Karpas-422 (cell line): ENCODE measurements around the gene TBL1Y. TPM values are rescaled to one million over a fixed set of nuclear protein-coding genes. Genes with fewer than 3 reads are reported as not detected.
"Not testable (repeated sequence)": the region's sequence is repeated elsewhere in the genome, so short reads cannot be mapped to it uniquely, and the experiment has no call there.

ENCODE experiments used
- DNase-seq: peaks from one replicate; pipeline ENCODE4 v3.0.0-alpha.2; 2015
- H2AFZ ChIP-seq: fragments of 200-600 bp; sonication (generic); 2 replicates; pipeline ENCODE4 v1.6.1; 2014; ENCODE audit warnings: antibody characterized with exemption, low read length, mixed read lengths
- H3K27ac ChIP-seq: fragments of 200-600 bp; sonication (generic); 2 replicates; pipeline ENCODE4 v1.5.1; 2014; ENCODE audit warnings: mild to moderate bottlenecking, low read length, moderate library complexity
- H3K27me3 ChIP-seq: fragments of 200-600 bp; sonication (generic); 2 replicates; pipeline ENCODE4 v1.6.1; 2014; ENCODE audit warnings: low read length, mixed read lengths
- H3K36me3 ChIP-seq: fragments of 200-600 bp; sonication (generic); 2 replicates; pipeline ENCODE4 v1.6.1; 2014; ENCODE audit warnings: low read length, mixed read lengths; ENCODE audit not compliant: insufficient read depth
- H3K4me1 ChIP-seq: fragments of 200-600 bp; sonication (generic); 2 replicates; pipeline ENCODE4 v1.6.1; 2014; ENCODE audit warnings: mild to moderate bottlenecking, low read length, mixed read lengths
- H3K4me2 ChIP-seq: fragments of 200-600 bp; sonication (generic); 2 replicates; pipeline ENCODE4 v1.6.1; 2014; ENCODE audit warnings: low read length, low read depth, mild to moderate bottlenecking; ENCODE audit not compliant: poor library complexity, severe bottlenecking
- H3K4me3 ChIP-seq: fragments of 200-600 bp; sonication (generic); 2 replicates; pipeline ENCODE4 v1.5.1; 2014; ENCODE audit warnings: mild to moderate bottlenecking, antibody characterized with exemption, low read length, mixed read lengths
- H3K79me2 ChIP-seq: fragments of 200-600 bp; sonication (generic); 2 replicates; pipeline ENCODE4 v1.6.1; 2014; ENCODE audit warnings: mild to moderate bottlenecking, low read length, mixed read lengths
- H3K9ac ChIP-seq: fragments of 200-600 bp; sonication (generic); 2 replicates; pipeline ENCODE4 v1.6.0; 2014; ENCODE audit warnings: low read length
- H3K9me2 ChIP-seq: fragments of 200-600 bp; sonication (generic), shearing (Covaris generic); replicated peaks from 2 replicates; pipeline ENCODE4 v1.6.0; 2014; ENCODE audit warnings: mild to moderate bottlenecking, low read length, moderate library complexity; ENCODE audit not compliant: insufficient read depth
- H3K9me3 ChIP-seq: fragments of 300-700, 200-600 bp; sonication (generic); 2 replicates; pipeline ENCODE4 v1.6.1; 2014; ENCODE audit warnings: low read length, mixed read lengths
- H4K20me1 ChIP-seq: fragments of 200-600 bp; sonication (generic); 2 replicates; pipeline ENCODE4 v1.6.1; 2014; ENCODE audit warnings: mild to moderate bottlenecking, antibody characterized with exemption, low read length, low read depth; ENCODE audit not compliant: insufficient read depth
- total RNA-seq: library from RNA; depleted of rRNA; stranded (reverse); fragments of >200 nt; shearing (Covaris generic); gene quantifications from 2 replicates; pipeline ENCODE4 v1.2.3, GENCODE V29; 2014; ENCODE audit warnings: low replicate concordance; rRNA removed

Gene TBL1Y
- total RNA-seq = not detected in 2 replicates

DNA sequence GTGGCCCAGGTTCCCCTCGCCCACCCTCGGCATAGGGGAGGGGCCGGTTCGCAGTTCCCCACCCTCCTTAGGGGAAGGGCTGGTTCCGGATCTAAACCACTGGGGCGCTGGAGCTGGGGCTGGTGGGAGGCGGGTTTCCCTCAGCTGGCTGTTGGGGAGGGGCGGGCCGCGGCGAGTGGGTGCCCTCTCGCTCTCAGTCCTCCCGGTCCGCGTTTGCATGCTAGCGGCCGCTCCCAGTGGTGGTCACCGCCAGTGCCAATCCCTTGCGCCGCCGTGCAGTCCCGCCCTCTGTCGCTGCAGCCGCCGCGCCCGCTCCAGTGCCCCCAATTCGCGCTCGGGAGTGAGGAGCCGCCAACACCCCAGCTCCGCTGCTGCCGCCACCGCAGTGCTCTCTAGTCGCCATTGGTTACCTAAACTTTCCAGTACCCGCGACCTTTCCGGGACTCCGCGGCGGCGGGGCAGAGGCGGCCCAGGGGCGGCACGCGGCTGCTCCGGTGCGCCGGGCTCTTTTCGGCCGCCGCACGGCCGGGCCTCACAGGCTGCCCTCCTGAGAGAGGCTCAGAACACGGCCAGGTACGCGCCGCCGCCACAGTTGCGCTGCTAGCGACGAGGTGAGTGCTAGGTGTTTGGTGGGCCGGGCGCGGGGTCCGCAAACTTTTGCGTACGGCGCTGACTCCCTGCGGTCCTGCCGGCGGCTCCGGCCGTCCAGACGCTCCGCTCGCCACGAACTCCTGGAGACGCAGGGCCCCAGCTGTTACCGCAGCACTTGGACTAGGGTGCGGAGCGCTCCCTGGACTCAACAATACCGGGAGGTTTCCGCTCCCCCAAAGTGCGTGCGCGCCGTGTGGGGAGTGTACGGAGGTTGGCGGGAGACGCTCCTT lies at the start of gene TBL1Y:
Gene TBL1Y (plus strand): TSS at position 326 of the 881 bp plus-strand sequence. CDS start 114,388 bp downstream, outside the sequence.
- no peak within 1 kb of the TSS for H3K4me2 ChIP-seq
- DNase-seq = no peak
- H3K9me3 ChIP-seq = no peaks in the 10 kb centered on the region
- H2AFZ ChIP-seq = no peak within 1 kb of the TSS
- no peak within 1 kb of the TSS for H3K9ac ChIP-seq
- H3K4me1 ChIP-seq = no peaks in the 10 kb centered on the region
- H4K20me1 ChIP-seq = no peaks in the 10 kb centered on the region
- H3K9me2 ChIP-seq = no peaks in the 10 kb centered on the region
- no peaks in the 10 kb centered on the region for H3K27me3 ChIP-seq
- H3K36me3 ChIP-seq = no peaks in the 10 kb centered on the region
- H3K79me2 ChIP-seq = no peaks in the 10 kb centered on the region
- H3K27ac ChIP-seq = no peak within 1 kb of the TSS
- H3K4me3 ChIP-seq = no peak within 1 kb of the TSS

GRCh38 chrY:6894496-6894895 lies 16.0 kb upstream of the TBL1Y start:
- no peak overlapping the region for H3K4me2 ChIP-seq
- H3K4me1 ChIP-seq = no peaks in the 10 kb centered on the region
- no peak overlapping the region for H3K9ac ChIP-seq
- H2AFZ ChIP-seq = no peak overlapping the region
- no peak overlapping the region for H3K27ac ChIP-seq
- no peak overlapping the region for H3K4me3 ChIP-seq
- no peaks in the 10 kb centered on the region for H3K79me2 ChIP-seq
- H3K27me3 ChIP-seq = no peaks in the 10 kb centered on the region
- no peak for DNase-seq
- no peaks in the 10 kb centered on the region for H3K9me3 ChIP-seq
- no peaks in the 10 kb centered on the region for H4K20me1 ChIP-seq
- H3K36me3 ChIP-seq = no peaks in the 10 kb centered on the region
- H3K9me2 ChIP-seq = no peaks in the 10 kb centered on the region

GRCh38 chrY:6895236-6895635 lies 15.3 kb upstream of the TBL1Y start:
- Histone ChIP-seq H2AFZ (no peak overlapping the region), H3K4me3 (no peak overlapping the region), H3K9me2 (no peaks in the 10 kb centered on the region), H3K79me2 (no peaks in the 10 kb centered on the region), H3K9ac (no peak overlapping the region), H3K4me1 (no peaks in the 10 kb centered on the region), H3K36me3 (no peaks in the 10 kb centered on the region), H3K27me3 (no peaks in the 10 kb centered on the region), H3K27ac (no peak overlapping the region), H3K4me2 (no peak overlapping the region), H3K9me3 (no peaks in the 10 kb centered on the region), H4K20me1 (no peaks in the 10 kb centered on the region)
- no peak for DNase-seq

DNA sequence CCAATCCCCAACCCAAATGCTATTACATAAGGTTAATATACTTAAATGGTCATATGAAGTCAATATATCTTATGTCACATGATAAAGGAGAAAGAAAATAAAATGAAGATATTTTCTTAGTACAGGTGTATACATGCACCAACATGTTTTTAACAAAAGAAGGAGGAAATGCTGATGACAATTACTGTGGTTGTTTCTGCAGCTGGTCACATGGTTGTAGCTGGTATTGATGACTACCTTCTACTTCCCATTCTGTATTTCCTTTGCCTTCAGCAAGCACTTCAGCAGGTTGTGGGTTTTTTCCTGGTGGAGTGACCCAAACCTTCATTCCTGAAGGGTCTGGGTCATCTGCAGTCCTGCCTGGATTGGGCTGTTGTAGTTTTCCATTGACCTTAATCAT lies 8.4 kb upstream of the TBL1Y start:
- not testable (repeated sequence) for H3K4me2 ChIP-seq, H3K4me3 ChIP-seq, H3K9me3 ChIP-seq, H3K36me3 ChIP-seq, H3K9me2 ChIP-seq, DNase-seq, H3K4me1 ChIP-seq, H4K20me1 ChIP-seq, H3K9ac ChIP-seq, H3K79me2 ChIP-seq, H3K27me3 ChIP-seq, H2AFZ ChIP-seq, H3K27ac ChIP-seq

DNA sequence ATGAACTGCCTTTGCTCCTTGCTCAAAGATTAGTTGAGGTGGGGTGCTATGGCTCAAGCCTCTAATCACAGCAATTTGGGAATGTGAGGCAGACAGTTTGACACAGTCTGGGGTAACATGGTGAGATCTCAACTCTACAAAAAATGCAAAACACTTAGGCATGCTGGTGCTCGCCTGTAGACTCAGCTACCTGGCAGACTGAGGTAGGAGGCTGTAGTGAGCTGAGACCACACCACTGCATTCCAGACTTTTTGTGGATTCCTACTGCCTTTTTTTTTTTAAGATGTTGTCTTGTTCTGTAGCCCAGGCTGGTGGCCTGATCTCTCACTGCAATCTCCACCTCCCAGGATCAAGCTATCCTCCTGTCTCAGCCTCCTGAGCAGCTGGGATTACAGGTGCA lies 2.9 kb upstream of the TBL1Y start:
- Histone ChIP-seq H3K4me2 (no peak overlapping the region), H3K4me3 (no peak overlapping the region), H3K4me1 (no peaks in the 10 kb centered on the region), H3K9me2 (no peaks in the 10 kb centered on the region), H3K9ac (no peak overlapping the region), H3K79me2 (no peaks in the 10 kb centered on the region), H2AFZ (no peak overlapping the region), H3K27me3 (no peaks in the 10 kb centered on the region), H4K20me1 (no peaks in the 10 kb centered on the region), H3K27ac (no peak overlapping the region), H3K9me3 (no peaks in the 10 kb centered on the region), H3K36me3 (no peaks in the 10 kb centered on the region)
- no peak for DNase-seq

DNA sequence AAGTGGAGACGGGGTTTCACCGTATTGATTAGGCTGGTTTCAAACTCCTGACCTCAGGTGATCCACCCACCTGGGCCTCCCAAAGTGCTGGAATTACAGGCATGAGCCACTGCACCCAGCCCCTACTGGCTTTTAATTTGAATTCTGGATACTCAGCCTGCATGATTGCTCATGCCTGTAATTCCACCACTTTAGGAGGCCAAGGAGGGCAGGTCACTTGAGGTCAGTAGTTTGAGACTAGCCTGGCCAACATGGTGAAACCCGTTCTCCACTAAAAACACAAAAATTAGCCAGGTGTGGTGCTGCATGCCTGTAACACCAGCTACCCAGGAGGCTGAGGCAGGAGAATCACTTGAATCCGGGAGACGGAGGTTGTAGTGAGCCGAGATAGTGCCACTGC lies 2.5 kb upstream of the TBL1Y start:
- not testable (repeated sequence) for H3K9me2 ChIP-seq, H3K9ac ChIP-seq, H2AFZ ChIP-seq, DNase-seq, H3K36me3 ChIP-seq, H4K20me1 ChIP-seq, H3K4me3 ChIP-seq, H3K79me2 ChIP-seq, H3K9me3 ChIP-seq, H3K27ac ChIP-seq, H3K4me2 ChIP-seq, H3K27me3 ChIP-seq, H3K4me1 ChIP-seq

DNA sequence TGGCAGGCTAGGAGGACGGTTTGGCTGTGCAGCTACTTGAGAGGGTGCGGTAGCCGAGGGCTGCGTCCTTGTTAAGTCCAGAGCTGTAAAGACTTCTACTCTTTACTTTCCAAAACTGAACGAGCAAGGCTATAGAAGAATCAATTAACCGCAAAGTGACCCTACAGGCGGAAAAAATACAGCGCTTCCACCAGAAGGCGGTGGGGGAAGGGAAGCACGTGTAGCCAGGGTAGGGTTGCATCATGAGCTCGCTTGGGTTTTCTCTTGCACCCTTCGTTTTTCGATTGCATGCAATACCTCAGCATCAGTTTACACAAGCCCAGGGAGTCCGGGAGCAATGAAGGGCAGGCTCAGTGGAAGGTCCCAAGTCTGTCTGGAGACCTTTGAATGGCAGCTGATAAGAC lies 1.4 kb upstream of the TBL1Y start:
- H3K4me2 ChIP-seq = no peak overlapping the region
- DNase-seq = no peak
- no peaks in the 10 kb centered on the region for H3K27me3 ChIP-seq
- H3K4me1 ChIP-seq = no peaks in the 10 kb centered on the region
- no peaks in the 10 kb centered on the region for H3K36me3 ChIP-seq
- H4K20me1 ChIP-seq = no peaks in the 10 kb centered on the region
- H3K79me2 ChIP-seq = no peaks in the 10 kb centered on the region
- H3K27ac ChIP-seq = no peak overlapping the region
- no peaks in the 10 kb centered on the region for H3K9me2 ChIP-seq
- H3K4me3 ChIP-seq = no peak overlapping the region
- no peak overlapping the region for H3K9ac ChIP-seq
- no peaks in the 10 kb centered on the region for H3K9me3 ChIP-seq
- no peak overlapping the region for H2AFZ ChIP-seq

- DNase-seq = no peak
- Histone ChIP-seq H4K20me1 (no peaks in the 10 kb centered on the region), H3K9ac (no peak overlapping the region), H3K9me3 (no peaks in the 10 kb centered on the region), H3K27me3 (no peaks in the 10 kb centered on the region), H2AFZ (no peak overlapping the region), H3K36me3 (no peaks in the 10 kb centered on the region), H3K4me3 (no peak overlapping the region), H3K9me2 (no peaks in the 10 kb centered on the region), H3K27ac (no peak overlapping the region), H3K4me1 (no peaks in the 10 kb centered on the region), H3K4me2 (no peak overlapping the region), H3K79me2 (no peaks in the 10 kb centered on the region)
Observed at GRCh38 chrY:6909856-6910255, 641 bp upstream of the TBL1Y start.
